ENCODE results near the gene FAM90A26.
"Not testable (repeated sequence)": the region's sequence is repeated elsewhere in the genome, so short reads cannot be mapped to it uniquely, and the experiment has no call there.

Gene FAM90A26

GRCh38 chr4:9165990-9166389 is 4.2 kb upstream of the FAM90A26 start:
- not testable (repeated sequence) for DNase-seq

GRCh38 chr4:9210357-9210756 is 40.1 kb downstream of the FAM90A26 start, which contains the start of gene USP17L10:
USP17L10 (plus strand) TSS chr4:9210657; CDS start chr4:9210657, 0 bp downstream.
- not testable (repeated sequence) for DNase-seq

- not testable (repeated sequence) for DNase-seq
Measured at GRCh38 chr4:9214701-9215100, 44.5 kb downstream of the FAM90A26 start.

GRCh38 chr4:9215105-9215504 is 44.9 kb downstream of the FAM90A26 start, which contains the start of gene USP17L11:
USP17L11 (plus strand) TSS chr4:9215405; CDS start chr4:9215405, 0 bp downstream.
- not testable (repeated sequence) for DNase-seq

GRCh38 chr4:9219852-9220251 is 49.6 kb downstream of the FAM90A26 start, which contains the start of gene USP17L12:
USP17L12 (plus strand) TSS chr4:9220152; CDS start chr4:9220152, 0 bp downstream.
- not testable (repeated sequence) for DNase-seq

GRCh38 chr4:9224596-9224995 is 54.4 kb downstream of the FAM90A26 start, which contains the start of gene USP17L13:
USP17L13 (plus strand) TSS chr4:9224896; CDS start chr4:9224896, 0 bp downstream.
- DNase-seq, result not testable (repeated sequence)
